ENCODE measurements around the gene CD2. TPM values are rescaled to one million over a fixed set of nuclear protein-coding genes. Genes with fewer than 3 reads are reported as not detected.

The CD2 gene
- total and polyA plus RNA-seq, 2 donors from 2014 or later = 0.97 to 12.1 TPM

- Histone ChIP-seq H3K9ac (ENCODE audit: low read length in 3 of 3) (no peak overlapping the region), H3K27me3 (ENCODE audit: control insufficient read depth, insufficient read depth, low read length) (no peaks in the 10 kb centered on the region), H3K4me3 (ENCODE audit: low read length in 3 of 3) (no peak overlapping the region), H3K27ac (ENCODE audit: low read depth in 2 of 2, low read length in 2 of 2) (no peak overlapping the region), H3K36me3 (ENCODE audit: control insufficient read depth in 2 of 3, insufficient read depth in 3 of 3, low read length in 3 of 3) (no peaks in the 10 kb centered on the region), H3K9me3 (ENCODE audit: control insufficient read depth in 2 of 3, insufficient read depth in 1 of 3, low read length in 3 of 3) (no peaks in the 10 kb centered on the region), H3K4me1 (ENCODE audit: control insufficient read depth in 2 of 3, insufficient read depth in 2 of 3, low read depth in 1 of 3, low read length in 3 of 3) (no peaks in the 10 kb centered on the region)
- FAIRE-seq (no peak), DNase-seq (no peak)
- TF ChIP-seq CTCF (IDR thresholded peaks at IDR 0.05; ENCODE audit: borderline replicate concordance, extremely low read depth, insufficient read depth) = no peak
- intact Hi-C loops (cut with DNase I) = no loop called here
These were observed 21.5 kb upstream of the CD2 start for GRCh38 chr1:116732726-116733125.

- no peak for FAIRE-seq
- Histone ChIP-seq H3K9me3 (ENCODE audit: control insufficient read depth in 2 of 3, insufficient read depth in 1 of 3, low read length in 3 of 3) (no peaks in the 10 kb centered on the region), H3K27me3 (ENCODE audit: control insufficient read depth, insufficient read depth, low read length) (no peaks in the 10 kb centered on the region), H3K4me3 (ENCODE audit: low read length in 3 of 3) (no peak overlapping the region), H3K4me1 (ENCODE audit: control insufficient read depth in 2 of 3, insufficient read depth in 2 of 3, low read depth in 1 of 3, low read length in 3 of 3) (no peaks in the 10 kb centered on the region), H3K36me3 (ENCODE audit: control insufficient read depth in 2 of 3, insufficient read depth in 3 of 3, low read length in 3 of 3) (no peaks in the 10 kb centered on the region), H3K9ac (ENCODE audit: low read length in 3 of 3) (no peak overlapping the region), H3K27ac (ENCODE audit: low read depth in 2 of 2, low read length in 2 of 2) (no peak overlapping the region)
- TF ChIP-seq CTCF (IDR thresholded peaks at IDR 0.05; ENCODE audit: borderline replicate concordance, extremely low read depth, insufficient read depth) = no peak
- intact Hi-C loops (cut with DNase I) = no loop called here
- DNase-seq = no peak
These were observed 20.5 kb upstream of the CD2 start for GRCh38 chr1:116733476-116734365.

GRCh38 chr1:116735246-116735645, 19.0 kb upstream of the CD2 start:
- Histone ChIP-seq H3K9me3 (ENCODE audit: control insufficient read depth in 2 of 3, insufficient read depth in 1 of 3, low read length in 3 of 3) (no peaks in the 10 kb centered on the region), H3K4me1 (ENCODE audit: control insufficient read depth in 2 of 3, insufficient read depth in 2 of 3, low read depth in 1 of 3, low read length in 3 of 3) (no peaks in the 10 kb centered on the region), H3K27me3 (ENCODE audit: control insufficient read depth, insufficient read depth, low read length) (no peaks in the 10 kb centered on the region), H3K36me3 (ENCODE audit: control insufficient read depth in 2 of 3, insufficient read depth in 3 of 3, low read length in 3 of 3) (no peaks in the 10 kb centered on the region), H3K9ac (ENCODE audit: low read length in 3 of 3) (no peak overlapping the region), H3K4me3 (ENCODE audit: low read length in 3 of 3) (no peak overlapping the region), H3K27ac (ENCODE audit: low read depth in 2 of 2, low read length in 2 of 2) (no peak overlapping the region)
- DNase-seq = no peak
- no peak for FAIRE-seq
- TF ChIP-seq CTCF (IDR thresholded peaks at IDR 0.05; ENCODE audit: borderline replicate concordance, extremely low read depth, insufficient read depth) = no peak
- intact Hi-C loops (cut with DNase I) = no loop called here
